SK-N-MC (cell line): Measurements from ENCODE around the gene RNASE9.
"Not testable (repeated sequence)": the region's sequence is repeated elsewhere in the genome, so short reads cannot be mapped to it uniquely, and the experiment has no call there.

Experiments
- DNase-seq: peaks from one replicate; pipeline ENCODE4 v3.0.0-alpha.2; 2011; ENCODE audit warnings: low read depth, low spot score
- H3K27ac ChIP-seq: fragments of 200-600 bp; sonication (generic); 2 replicates; pipeline ENCODE4 v1.5.1; 2016; ENCODE audit warnings: mixed run types
- H3K36me3 ChIP-seq: fragments of 200-600 bp; sonication (generic); 2 replicates; pipeline ENCODE4 v1.6.1; 2017; ENCODE audit warnings: antibody characterized with exemption, low read length, mixed read lengths; ENCODE audit not compliant: insufficient read depth
- H3K4me3 ChIP-seq: fragments of 200-600 bp; sonication (generic); 2 replicates; pipeline ENCODE4 v1.5.1; 2016
- H3K9ac ChIP-seq: fragments of 200-600 bp; sonication (generic); 2 replicates; pipeline ENCODE4 v1.8.0; 2017; ENCODE audit warnings: mixed run types, mixed read lengths; ENCODE audit not compliant: insufficient read length
- H3K9me3 ChIP-seq: fragments of 200-600 bp; sonication (generic); 2 replicates; pipeline ENCODE4 v1.6.1; 2017; ENCODE audit warnings: low read depth, mild to moderate bottlenecking, antibody characterized with exemption, low read length, moderate library complexity, mixed read lengths
- EZH2 ChIP-seq: fragments of 200-600 bp; sonication (generic); IDR thresholded peaks from one replicate; pipeline ENCODE4 v1.6.1; 2017; ENCODE audit warnings: antibody characterized with exemption
- FOXP2 ChIP-seq: optimal IDR thresholded peaks from 2 replicates; pipeline ENCODE3; 2011; ENCODE audit warnings: mild to moderate bottlenecking, moderate library complexity; ENCODE audit not compliant: insufficient read depth; ENCODE audit errors: extremely low read length, control extremely low read depth
- POLR2AphosphoS5 ChIP-seq: IDR thresholded peaks from 2 replicates; pipeline ENCODE4 v1.6.1; 2012; ENCODE audit warnings: mild to moderate bottlenecking, low read depth, low read length, borderline replicate concordance

The RNASE9 gene

GRCh38 chr14:20583908-20584307 lies 23.1 kb upstream of the RNASE9 start:
- DNase-seq: no peak
- Histone ChIP-seq H3K36me3 (no peaks in the 10 kb centered on the region), H3K4me3 (no peak overlapping the region), H3K9me3 (no peaks in the 10 kb centered on the region), H3K27ac (no peak overlapping the region), H3K9ac (no peak overlapping the region)
- TF ChIP-seq FOXP2 (no peak), POLR2AphosphoS5 (no peak), EZH2 (no peak)

- Histone ChIP-seq H3K27ac (no peak overlapping the region), H3K9me3 (no peaks in the 10 kb centered on the region), H3K4me3 (no peak overlapping the region), H3K36me3 (no peaks in the 10 kb centered on the region), H3K9ac (no peak overlapping the region)
- DNase-seq: no peak
- no peak for TF ChIP-seq EZH2
Observed at GRCh38 chr14:20583142-20583541, 22.3 kb upstream of the RNASE9 start.

GRCh38 chr14:20580242-20580641 lies 19.4 kb upstream of the RNASE9 start:
- no peak for TF ChIP-seq FOXP2
- no peak for TF ChIP-seq EZH2

GRCh38 chr14:20578784-20579502 lies 18.1 kb upstream of the RNASE9 start:
- no peaks in the 10 kb centered on the region for H3K9me3 ChIP-seq
- no peak overlapping the region for H3K4me3 ChIP-seq
- no peak for TF ChIP-seq FOXP2
- no peaks in the 10 kb centered on the region for H3K36me3 ChIP-seq
- H3K27ac ChIP-seq: no peak overlapping the region
- H3K9ac ChIP-seq: no peak overlapping the region
- DNase-seq: no peak

More at GRCh38 chr14:20580242-20580641, 19.4 kb upstream of the RNASE9 start:
- Histone ChIP-seq H3K9ac (no peak overlapping the region), H3K4me3 (no peak overlapping the region), H3K9me3 (no peaks in the 10 kb centered on the region), H3K36me3 (no peaks in the 10 kb centered on the region), H3K27ac (no peak overlapping the region)
- DNase-seq: no peak

GRCh38 chr14:20578325-20578724 lies 17.5 kb upstream of the RNASE9 start:
- H3K36me3 ChIP-seq: no peaks in the 10 kb centered on the region
- H3K4me3 ChIP-seq: no peak overlapping the region
- no peak overlapping the region for H3K27ac ChIP-seq
- H3K9me3 ChIP-seq: no peaks in the 10 kb centered on the region
- TF ChIP-seq FOXP2 (no peak), EZH2 (no peak), POLR2AphosphoS5 (no peak)
- no peak overlapping the region for H3K9ac ChIP-seq
- DNase-seq: no peak

- not testable (repeated sequence) for H3K4me3 ChIP-seq, DNase-seq, H3K36me3 ChIP-seq, H3K9me3 ChIP-seq, H3K9ac ChIP-seq, H3K27ac ChIP-seq
Observed at GRCh38 chr14:20572382-20572990, 11.6 kb upstream of the RNASE9 start.

GRCh38 chr14:20570720-20571119 lies 9.9 kb upstream of the RNASE9 start:
- not testable (repeated sequence) for DNase-seq, H3K9ac ChIP-seq

GRCh38 chr14:20569865-20570264 lies 9.0 kb upstream of the RNASE9 start:
- not testable (repeated sequence) for DNase-seq, H3K36me3 ChIP-seq, H3K9ac ChIP-seq, H3K27ac ChIP-seq, H3K4me3 ChIP-seq, H3K9me3 ChIP-seq

More at GRCh38 chr14:20570720-20571119, 9.9 kb upstream of the RNASE9 start:
- H3K4me3 ChIP-seq, H3K9me3 ChIP-seq, H3K27ac ChIP-seq, H3K36me3 ChIP-seq: not testable (repeated sequence)

GRCh38 chr14:20569066-20569465 lies 8.2 kb upstream of the RNASE9 start:
- TF ChIP-seq FOXP2 (no peak), POLR2AphosphoS5 (no peak), EZH2 (no peak)
- H3K9me3 ChIP-seq: no peaks in the 10 kb centered on the region

More at GRCh38 chr14:20569066-20569465, 8.2 kb upstream of the RNASE9 start:
- DNase-seq: no peak
- Histone ChIP-seq H3K27ac (no peak overlapping the region), H3K4me3 (no peak overlapping the region), H3K9ac (no peak overlapping the region), H3K36me3 (no peaks in the 10 kb centered on the region)
